ENCODE data around the gene MTA1. TPM values are rescaled to one million over a fixed set of nuclear protein-coding genes. Genes with fewer than 3 reads are reported as not detected.

Gene MTA1
- total RNA-seq, 1 donor from 2014 or later = 43.4 TPM

DNA sequence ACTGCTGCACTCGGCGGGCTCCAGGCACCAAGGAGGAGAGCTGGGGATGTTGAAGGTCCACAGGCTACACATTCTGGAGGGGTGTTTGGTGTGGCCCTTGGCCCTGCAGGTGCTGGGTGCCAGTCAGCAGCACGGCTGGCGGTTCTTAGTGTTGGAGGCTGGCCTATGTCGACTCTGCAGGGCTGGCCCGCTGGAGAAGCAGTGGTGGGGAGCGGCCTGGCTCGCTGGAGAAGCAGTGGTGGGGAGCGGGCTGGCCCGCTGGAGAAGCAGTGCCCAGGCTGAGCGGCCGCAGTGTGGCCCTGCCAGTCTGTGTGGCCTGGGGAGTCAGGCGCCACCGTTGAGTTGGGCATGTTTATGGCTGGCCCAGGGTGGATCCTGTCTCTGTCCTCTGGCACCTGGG, 27.3 kb downstream of the MTA1 start:
- no peak for DNase-seq

- no peak for DNase-seq
Measured at GRCh38 chr14:105447651-105448640, 28.3 kb downstream of the MTA1 start.

DNA sequence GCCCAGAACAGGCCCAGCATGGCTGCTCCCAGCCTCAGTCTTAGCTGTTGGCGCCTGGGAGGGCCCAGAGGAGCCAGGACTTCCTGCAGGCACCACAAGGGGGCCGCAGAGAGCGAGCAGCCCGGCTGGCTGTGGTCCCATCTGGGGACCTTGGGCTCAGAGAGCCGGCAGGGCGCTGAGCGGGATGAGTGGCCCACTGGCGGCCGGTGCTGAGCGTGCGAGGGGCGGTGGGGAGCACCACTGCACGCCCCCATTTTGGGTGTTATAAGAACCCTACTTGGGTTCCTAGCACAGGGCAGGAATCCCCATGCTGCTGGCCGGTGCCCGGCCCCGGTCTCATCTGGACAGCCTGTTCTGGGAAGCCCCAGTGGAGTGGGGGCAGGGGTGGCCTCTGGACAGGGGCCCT, 29.1 kb downstream of the MTA1 start:
- peak; percentile 83 for DNase-seq

GRCh38 chr14:105449276-105450122, 29.9 kb downstream of the MTA1 start:
- no peak for DNase-seq

- DNase-seq = no peak
Measured at GRCh38 chr14:105450123-105450505, 30.5 kb downstream of the MTA1 start.

- DNase-seq = no peak
Measured at GRCh38 chr14:105450864-105451720, 31.5 kb downstream of the MTA1 start.

DNA sequence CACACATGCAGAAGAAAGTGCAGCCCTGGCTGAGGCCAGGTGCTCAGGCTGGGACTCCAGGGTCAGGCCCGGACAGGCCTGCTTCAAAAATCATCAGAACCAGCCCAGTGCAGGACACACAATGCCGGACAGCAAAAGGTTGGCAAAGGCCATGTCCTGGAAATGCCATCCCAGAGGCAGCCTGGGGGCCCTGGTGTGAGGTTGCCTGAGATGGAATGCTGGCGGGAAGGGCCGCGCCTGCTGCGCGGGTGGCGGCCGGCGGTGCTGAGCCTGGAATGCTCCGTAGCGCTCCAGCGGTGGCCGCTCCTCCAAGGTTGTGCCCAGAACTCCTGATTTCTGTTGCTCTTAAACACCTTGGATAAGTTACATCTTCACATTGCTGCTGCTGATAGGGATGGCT, 33.3 kb downstream of the MTA1 start:
- DNase-seq = no peak

- DNase-seq = no peak
Measured at GRCh38 chr14:105453847-105454246, 34.2 kb downstream of the MTA1 start.

DNA sequence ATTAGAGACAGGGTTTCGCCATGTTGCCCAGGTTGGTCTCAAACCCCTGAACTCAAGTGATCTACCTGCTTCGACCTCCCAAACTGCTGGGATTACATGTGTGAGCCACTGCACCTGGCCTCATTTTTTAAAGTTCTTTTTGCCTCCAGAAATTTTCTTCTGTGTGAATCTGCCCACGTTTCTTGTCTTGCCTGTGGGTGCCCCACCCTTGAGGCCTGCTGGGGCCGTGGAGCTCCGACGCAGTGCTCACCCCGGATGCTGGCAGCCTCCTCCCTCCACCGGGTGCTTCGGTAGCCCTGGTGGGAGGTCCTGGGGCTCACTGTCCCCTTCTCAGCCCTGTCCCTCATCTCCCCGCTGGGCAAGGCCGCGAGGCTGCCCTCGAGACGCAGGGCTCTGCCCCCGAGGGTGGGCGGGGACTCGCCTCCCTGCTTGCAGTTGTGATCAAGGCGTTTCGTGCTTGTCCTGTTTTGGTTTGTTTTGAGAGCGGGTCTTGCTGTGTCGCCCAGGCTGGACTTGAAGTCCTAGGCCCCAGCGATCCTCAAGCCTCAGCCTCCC, 35.5 kb downstream of the MTA1 start:
- no peak for DNase-seq

DNA sequence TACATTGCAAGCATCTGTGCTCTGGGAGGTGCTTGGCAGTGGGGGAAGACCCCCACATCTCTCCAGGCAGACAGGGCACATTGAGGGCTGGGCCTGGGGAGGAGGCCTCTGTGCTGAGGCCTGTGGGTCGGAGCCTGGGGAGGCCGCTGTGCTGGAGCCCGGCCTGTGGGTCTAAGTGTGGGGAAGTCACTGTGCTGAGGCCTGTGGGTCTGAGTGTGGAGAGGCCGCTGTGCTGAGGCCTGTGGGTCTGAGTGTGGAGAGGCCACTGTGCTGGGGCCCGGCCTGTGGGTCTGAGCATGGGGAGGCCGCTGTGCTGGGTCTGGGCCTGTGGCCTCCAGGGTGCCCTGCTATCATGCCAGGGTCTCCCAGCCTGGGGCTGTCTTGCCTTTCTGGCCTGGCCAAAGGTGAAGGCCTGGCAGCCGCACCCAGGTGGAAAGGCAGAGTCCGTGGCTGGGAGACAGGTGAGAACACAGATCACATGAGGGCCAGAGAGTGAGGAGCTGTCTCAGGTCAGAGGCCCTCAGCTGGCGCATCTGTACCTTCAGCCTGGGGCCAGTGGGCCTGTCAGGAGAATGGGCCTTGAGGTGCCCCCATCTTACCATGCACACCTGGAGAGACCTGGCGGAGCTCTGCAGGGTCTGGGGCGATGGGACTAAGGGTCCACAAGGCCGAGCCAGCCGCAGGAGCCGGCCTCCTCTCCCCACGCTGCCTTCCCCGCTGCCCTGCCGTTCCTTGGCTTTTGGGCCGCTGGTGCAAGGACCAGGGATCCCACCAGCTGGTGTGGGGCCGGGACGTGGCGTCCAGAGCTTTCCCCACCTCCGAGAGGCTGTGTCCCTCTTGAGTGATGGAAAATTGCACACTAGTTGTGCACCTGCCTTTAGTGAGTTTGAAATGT, 36.4 kb downstream of the MTA1 start:
- DNase-seq = no peak

DNA sequence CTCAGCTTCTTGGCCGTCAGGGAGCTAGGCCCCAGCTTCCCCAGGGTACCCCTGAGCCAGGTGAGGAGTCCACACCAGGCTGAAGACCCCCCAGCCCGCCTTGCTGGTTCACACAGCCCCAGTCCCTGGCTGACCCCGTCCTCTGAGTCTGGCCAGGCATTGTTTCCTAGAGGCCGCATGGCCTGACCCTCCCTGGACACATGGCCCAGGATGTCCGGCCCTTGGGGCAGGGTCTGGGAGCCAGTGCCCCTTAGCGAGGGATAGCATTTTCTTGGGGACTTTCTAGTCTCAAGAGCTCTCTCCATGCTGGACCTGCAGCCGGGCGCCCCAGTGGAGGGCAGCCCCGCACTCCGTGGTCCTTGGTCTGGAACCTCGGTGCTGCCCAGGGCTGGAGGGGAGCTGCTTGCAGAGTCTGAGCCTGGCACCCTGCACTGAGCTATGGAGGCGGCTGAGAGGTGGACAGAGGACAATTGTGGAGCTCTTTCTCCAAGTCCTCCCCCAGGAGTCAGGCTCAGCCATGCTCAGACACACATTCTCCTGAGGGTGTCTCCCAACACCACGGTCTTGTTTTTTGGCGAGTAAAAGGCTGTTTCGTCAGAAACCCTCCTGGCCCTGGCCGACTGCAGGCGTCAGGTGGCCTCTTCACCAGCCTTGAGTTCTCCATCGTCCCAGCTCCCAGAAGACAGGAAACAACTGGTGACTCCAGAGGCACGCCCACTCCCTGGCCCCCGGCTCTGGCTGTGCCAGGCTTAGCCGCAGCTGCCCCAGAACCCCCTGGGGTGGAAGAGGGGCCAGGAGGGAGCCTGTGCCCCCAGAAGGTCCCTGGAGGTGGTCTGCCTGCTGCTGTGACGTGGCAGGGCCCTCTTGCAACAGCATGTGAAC, 37.4 kb downstream of the MTA1 start:
- no peak for DNase-seq

DNA sequence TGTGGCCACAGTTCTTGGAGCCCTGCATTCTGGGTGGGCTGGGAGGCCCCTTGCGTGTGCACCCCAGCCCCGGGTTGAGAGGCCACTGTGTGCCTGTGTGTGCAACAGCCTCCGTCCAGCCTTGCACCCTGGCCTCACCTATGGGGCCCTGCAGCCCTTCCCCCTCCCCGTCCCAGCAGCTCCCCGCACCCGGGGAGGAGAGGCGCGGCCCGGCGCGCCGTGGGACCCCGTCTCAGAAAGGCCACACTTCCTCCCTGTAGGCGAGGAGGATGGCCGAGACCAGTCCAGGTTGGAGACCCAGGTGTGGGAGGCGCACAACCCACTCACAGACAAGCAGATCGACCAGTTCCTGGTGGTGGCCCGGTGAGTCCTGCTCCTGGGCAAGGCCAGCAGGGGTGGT, 38.4 kb downstream of the MTA1 start:
- DNase-seq = no peak

DNA sequence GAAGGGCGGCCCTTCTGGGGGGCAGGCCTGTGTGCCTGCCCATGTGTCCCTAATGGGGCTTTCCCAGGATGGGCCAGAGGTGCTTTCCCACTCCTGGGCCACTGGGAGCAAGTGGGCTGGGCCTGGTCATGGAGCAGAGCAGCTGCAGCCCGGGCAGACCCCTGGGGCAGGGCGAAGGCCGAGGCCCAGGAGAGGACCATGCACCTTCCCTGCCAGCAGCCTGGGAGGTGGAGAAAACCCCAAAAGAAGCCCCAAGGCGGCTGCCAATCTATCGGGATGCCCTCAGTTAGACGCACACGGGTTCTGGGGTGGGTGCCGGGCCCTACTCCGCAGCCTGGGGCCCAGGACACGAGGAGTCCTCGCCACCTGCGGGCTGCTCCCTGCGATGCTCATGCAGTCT, 38.9 kb downstream of the MTA1 start:
- DNase-seq = no peak

DNA sequence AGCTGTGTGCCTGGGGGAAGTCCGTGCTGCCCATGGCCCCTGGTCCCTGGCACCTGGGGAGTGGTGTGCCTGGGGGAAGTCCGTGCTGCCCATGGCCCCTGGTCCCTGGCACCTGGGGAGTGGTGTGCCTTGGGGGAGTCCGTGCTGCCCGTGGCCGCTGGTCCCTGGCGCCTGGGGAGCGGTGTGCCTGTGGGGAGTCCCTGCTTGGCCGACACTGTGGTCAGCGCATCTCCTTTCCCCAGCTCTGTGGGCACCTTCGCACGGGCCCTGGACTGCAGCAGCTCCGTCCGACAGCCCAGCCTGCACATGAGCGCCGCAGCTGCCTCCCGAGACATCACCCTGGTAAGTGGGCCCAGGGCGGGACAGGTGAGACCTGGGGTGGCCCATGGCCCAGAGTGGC, 40.5 kb downstream of the MTA1 start:
- no peak for DNase-seq

- no peak for DNase-seq
Measured at GRCh38 chr14:105460616-105461015, 41.0 kb downstream of the MTA1 start.

GRCh38 chr14:105461903-105462302, 42.3 kb downstream of the MTA1 start:
- DNase-seq = no peak

DNA sequence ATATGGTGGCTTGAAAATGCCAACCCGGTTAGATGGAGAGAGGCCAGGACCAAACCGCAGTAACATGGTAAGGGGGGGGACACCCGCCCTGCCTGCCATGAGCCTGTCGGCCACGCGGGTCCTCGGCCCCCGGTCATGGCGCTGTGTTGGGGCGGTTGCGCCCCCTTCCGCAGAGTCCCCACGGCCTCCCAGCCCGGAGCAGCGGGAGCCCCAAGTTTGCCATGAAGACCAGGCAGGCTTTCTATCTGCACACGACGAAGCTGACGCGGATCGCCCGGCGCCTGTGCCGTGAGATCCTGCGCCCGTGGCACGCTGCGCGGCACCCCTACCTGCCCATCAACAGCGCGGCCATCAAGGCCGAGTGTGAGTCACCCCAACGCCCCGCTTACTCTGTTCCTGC, 44.9 kb downstream of the MTA1 start:
- DNase-seq = no peak

DNA sequence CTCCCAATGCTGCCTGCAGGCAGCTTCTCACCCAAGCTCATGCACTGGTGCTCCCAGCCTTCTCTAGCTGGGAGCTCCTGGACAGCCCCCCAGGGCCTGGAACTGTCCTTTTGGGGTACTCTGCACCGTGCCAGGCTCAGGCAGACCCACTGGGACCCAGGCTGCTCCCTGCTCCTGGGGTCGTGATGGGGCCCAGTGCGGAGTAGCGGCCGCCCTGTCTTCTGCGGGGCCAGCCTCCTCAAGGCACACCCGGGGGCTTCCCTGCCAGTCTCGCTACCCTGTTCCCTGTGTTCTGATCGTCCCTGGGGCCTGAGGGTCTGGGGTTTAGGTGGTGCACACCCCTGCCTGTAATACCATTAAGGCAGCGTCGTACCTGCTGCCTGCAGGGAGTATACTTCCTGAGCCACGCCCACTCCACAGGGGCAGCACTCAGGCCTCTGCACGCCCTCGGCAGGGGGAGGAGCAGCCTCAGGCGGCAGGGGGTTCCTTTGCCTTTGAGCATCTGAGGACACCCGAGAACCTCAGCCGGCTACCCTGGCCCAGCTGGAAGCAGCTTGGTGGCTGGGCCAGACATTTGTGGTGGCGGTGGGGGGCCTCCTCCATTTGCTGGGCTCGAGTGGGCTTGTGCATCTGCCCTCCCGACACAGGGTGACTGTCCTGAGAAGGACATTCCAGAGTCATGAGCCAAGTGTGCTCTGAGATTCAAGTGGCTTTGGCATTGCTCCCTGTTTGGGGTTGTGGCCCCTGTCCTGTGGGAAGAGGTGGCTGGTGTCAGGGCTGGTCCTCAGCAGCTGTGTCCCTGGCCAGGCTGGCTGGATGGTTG, 45.8 kb downstream of the MTA1 start:
- no peak for DNase-seq

DNA sequence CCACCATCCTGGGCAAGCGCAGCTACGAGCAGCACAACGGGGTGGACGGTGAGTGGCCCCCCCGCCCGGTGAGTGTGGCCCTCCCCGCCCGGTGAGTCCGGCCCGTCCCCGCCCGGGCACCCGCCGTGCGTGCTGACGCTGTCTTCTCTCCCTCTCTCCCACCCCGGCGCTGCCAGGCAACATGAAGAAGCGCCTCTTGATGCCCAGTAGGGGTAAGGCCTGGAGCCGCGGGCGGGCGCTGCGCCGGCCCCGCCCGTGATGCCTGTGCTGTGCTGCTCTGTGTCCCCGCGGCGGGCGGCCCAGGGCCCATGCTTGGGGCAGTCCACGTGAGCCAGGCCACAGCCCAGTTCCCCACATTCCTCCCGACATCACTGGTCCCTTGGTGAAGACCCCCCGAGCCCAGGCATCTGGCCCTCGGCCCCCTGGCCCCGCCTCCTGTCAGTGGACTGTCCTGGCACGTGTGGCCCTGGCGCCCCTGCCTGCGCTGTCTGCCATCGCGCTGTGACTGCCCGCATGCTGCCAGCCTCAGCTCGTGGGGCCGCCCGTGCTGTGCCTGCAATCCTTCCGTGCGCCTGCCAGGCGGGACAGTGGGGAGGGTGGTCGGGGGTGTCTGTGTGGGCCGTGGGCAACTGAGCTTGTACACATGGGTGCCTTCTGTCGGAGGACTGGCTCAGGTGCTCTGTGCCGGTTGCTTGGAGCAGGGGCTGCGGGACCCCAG, 47.1 kb downstream of the MTA1 start:
- no peak for DNase-seq
